Skeletal muscle tissue (tissue), 4 donors: ENCODE data around the gene LPCAT1. TPM values are rescaled to one million over a fixed set of nuclear protein-coding genes. Genes with fewer than 3 reads are reported as not detected.

Experiments used
- H3K27ac ChIP-seq: one replicate; pipeline ENCODE4 v1.7.0; 2013; ENCODE audit warnings: mild to moderate bottlenecking, low read depth, low read length, inconsistent platforms
- H3K27me3 ChIP-seq, 3 donors: one replicate each; pipeline ENCODE4 v1.7.0; 2013; ENCODE audit warnings: low read length in 3 of 3; ENCODE audit not compliant: control insufficient read depth in 3 of 3, insufficient read depth in 3 of 3
- H3K36me3 ChIP-seq, 3 donors: one replicate each; pipeline ENCODE4 v1.7.0; 2013; ENCODE audit warnings: low read length in 3 of 3; ENCODE audit not compliant: control insufficient read depth in 3 of 3, insufficient read depth in 3 of 3
- H3K4me1 ChIP-seq, 3 donors: one replicate each; pipeline ENCODE4 v1.7.0; 2013; ENCODE audit warnings: low read length in 3 of 3, mild to moderate bottlenecking in 3 of 3; ENCODE audit not compliant: control insufficient read depth in 3 of 3, insufficient read depth in 3 of 3
- H3K4me3 ChIP-seq, 3 donors: one replicate each; pipeline ENCODE4 v1.7.0; 2013; ENCODE audit warnings: low read length in 3 of 3
- H3K9ac ChIP-seq, 3 donors: one replicate each; pipeline ENCODE4 v1.7.0; 2013; ENCODE audit warnings: low read length in 3 of 3, mild to moderate bottlenecking in 3 of 3, moderate library complexity in 2 of 3, low read depth in 1 of 3
- H3K9me3 ChIP-seq, 3 donors: one replicate each; pipeline ENCODE4 v1.7.0; 2013; ENCODE audit warnings: low read length in 3 of 3; ENCODE audit not compliant: control insufficient read depth in 3 of 3
- total RNA-seq: library from RNA; depleted of rRNA; stranded (reverse); fragments of >200 nt; gene quantifications from one replicate; pipeline ENCODE4 v1.2.3, GENCODE V29; 2014
- donor health status: Osteomylitis.

The LPCAT1 gene
- total RNA-seq, 1 donor from 2014 or later = 35.5 TPM

DNA sequence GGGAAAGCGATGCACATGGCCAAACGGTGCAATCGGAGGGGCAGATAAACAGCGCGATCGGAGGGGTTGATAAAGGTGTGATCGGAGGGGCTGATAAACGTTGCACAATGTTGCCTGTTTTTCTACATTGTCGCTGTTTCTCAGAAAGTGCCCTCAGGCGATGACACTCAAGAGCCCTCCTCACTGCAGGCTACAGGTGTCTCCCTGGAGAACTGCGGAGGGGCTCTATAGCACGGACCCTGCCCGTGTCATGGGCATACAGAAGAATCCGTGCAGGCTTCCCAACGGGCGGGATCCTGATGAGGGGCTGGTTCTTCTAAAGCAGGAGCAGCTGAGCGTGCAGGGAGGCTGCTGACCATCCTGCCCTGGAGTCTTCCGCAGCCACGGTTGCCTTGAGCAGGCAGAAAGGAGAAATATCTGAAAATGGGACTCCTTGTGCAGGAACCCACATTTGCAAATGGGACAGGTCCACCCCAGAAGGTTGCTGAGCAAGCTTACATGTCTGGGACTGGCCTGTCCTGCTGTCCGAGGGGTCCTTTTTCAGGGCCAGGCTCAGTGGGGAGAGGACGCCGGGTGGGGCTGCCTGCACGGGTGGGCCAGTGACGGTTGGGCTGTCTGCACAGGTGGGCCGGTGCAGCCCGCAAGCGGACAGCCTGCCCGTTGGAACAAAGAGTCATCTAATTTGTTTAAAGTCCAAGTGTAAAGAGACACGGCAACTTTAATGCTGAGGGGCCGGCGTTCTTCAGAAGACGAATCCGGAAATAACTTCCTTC is 25.1 kb upstream of the LPCAT1 start:
- Histone ChIP-seq H3K4me3 (no peak overlapping the region), H3K9ac (no peak overlapping the region)

DNA sequence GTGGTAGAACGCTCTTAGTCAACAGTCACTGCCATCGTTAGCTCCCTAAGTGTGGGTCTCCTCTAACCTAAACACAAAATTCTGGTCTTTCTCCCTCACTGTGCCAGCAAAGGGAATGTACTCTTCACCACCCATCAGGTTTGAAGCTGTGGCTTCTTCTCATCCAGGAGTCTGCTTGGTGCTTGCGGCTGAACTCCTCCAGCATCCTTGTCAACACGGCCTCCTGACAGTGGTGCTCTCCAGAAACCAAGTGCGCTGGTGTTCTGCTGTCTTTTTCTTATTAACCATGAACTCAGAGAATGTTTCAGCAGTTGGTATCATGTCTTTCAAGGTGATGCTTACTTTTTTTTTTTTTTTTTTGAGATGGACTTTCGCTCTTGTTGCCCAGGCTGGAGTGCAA is 23.9 kb upstream of the LPCAT1 start:
- no peak overlapping the region for H3K4me3 ChIP-seq
- no peak overlapping the region for H3K27ac ChIP-seq
- peaks cover 11 to 23% (median 16%) of the 10 kb centered on the region in 3 donors for H3K4me1 ChIP-seq
- H3K9ac ChIP-seq = no peak overlapping the region
- H3K9me3 ChIP-seq = no peaks in the 10 kb centered on the region
- no peaks in the 10 kb centered on the region for H3K36me3 ChIP-seq
- peaks cover 6 to 37% (median 19%) of the 10 kb centered on the region in 3 donors for H3K27me3 ChIP-seq

More for the DNA sequence above, 25.1 kb upstream of the LPCAT1 start:
- H3K27ac ChIP-seq = no peak overlapping the region
- H3K9me3 ChIP-seq = no peaks in the 10 kb centered on the region
- H3K27me3 ChIP-seq = peaks cover 6 to 44% (median 19%) of the 10 kb centered on the region in 3 donors
- no peaks in the 10 kb centered on the region for H3K36me3 ChIP-seq
- peaks cover 11 to 25% (median 13%) of the 10 kb centered on the region in 3 donors for H3K4me1 ChIP-seq

DNA sequence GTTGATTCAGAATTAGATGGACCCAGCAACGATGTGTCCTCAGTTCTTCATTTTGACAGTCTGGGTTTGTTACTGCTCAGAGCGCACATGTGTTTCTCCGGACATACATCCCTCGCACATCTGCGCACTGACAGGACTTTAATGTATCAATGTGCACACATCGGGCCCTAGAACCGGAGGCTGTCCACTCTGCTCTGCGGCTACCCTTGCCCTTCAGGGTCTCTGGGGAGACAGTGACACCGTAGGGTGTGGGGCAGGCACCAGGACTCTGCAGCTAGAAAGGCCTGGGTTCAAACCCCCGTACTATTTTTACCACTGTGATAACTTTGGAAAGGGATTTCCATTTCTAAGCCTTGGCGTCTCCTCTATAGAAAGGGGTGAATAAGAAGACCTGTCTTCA is 23.5 kb upstream of the LPCAT1 start:
- Histone ChIP-seq H3K4me3 (no peak overlapping the region), H3K27me3 (peaks cover 6 to 32% (median 19%) of the 10 kb centered on the region in 3 donors), H3K9me3 (no peaks in the 10 kb centered on the region), H3K4me1 (peaks cover 10 to 20% (median 13%) of the 10 kb centered on the region in 3 donors), H3K36me3 (no peaks in the 10 kb centered on the region), H3K27ac (no peak overlapping the region), H3K9ac (no peak overlapping the region)

DNA sequence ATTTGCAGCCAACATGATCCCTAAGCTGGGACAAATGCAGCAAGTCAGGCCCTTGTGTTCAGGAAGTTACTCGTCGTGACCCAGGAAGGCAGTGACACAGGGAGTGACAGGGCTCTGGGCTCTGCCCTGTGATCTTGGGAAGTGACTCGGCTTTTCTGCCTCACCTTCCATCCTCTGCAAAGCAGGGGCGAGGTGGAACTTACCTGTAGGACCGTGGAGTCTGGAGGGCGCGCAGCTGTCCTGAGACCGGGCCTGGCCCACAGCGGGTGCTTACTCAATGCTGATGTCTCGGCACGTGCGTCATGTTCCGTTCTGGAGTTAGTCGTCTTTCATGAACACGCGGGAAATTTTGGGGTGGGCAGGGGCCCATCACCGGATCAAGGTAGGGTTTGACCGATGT is 22.8 kb upstream of the LPCAT1 start:
- H3K27me3 ChIP-seq = peaks cover 6 to 30% (median 19%) of the 10 kb centered on the region in 3 donors
- no peak overlapping the region for H3K27ac ChIP-seq

DNA sequence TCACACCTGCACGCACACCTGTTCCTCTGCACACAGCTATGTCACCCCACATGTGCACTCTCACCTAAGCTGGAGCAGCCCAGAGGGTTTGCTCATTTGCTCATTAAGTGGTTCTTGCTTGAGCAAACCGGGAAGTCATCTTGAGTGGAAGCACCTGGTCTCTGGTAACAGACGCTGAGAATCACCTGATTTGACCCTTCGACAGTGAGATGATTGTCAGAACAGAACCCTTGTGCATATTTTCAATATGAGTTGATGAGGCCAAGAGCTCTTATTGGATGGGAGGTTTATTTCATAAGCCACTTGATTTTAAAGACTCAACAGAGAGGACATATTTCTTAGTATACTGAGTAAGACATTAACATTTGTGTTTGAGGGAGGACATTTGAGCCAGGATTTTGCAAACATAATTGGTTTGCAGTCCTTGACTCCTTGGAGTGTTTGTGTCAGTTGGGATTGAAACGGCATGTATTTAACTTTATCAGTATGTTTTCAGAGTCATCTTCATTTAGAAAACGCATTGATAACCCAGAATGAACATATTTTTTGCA is 22.1 kb upstream of the LPCAT1 start:
- peaks cover 0 to 10% (median 5%) of the 10 kb centered on the region in 3 donors for H3K4me1 ChIP-seq
- no peak overlapping the region for H3K4me3 ChIP-seq
- no peak overlapping the region for H3K9ac ChIP-seq
- H3K9me3 ChIP-seq = no peaks in the 10 kb centered on the region
- H3K36me3 ChIP-seq = no peaks in the 10 kb centered on the region
- H3K27ac ChIP-seq = no peak overlapping the region
- H3K27me3 ChIP-seq = peaks cover 6 to 26% (median 19%) of the 10 kb centered on the region in 3 donors

More for the DNA sequence above, 22.8 kb upstream of the LPCAT1 start:
- no peak overlapping the region for H3K9ac ChIP-seq
- no peaks in the 10 kb centered on the region for H3K36me3 ChIP-seq
- peaks cover 3 to 13% (median 7%) of the 10 kb centered on the region in 3 donors for H3K4me1 ChIP-seq
- H3K9me3 ChIP-seq = no peaks in the 10 kb centered on the region
- no peak overlapping the region for H3K4me3 ChIP-seq

DNA sequence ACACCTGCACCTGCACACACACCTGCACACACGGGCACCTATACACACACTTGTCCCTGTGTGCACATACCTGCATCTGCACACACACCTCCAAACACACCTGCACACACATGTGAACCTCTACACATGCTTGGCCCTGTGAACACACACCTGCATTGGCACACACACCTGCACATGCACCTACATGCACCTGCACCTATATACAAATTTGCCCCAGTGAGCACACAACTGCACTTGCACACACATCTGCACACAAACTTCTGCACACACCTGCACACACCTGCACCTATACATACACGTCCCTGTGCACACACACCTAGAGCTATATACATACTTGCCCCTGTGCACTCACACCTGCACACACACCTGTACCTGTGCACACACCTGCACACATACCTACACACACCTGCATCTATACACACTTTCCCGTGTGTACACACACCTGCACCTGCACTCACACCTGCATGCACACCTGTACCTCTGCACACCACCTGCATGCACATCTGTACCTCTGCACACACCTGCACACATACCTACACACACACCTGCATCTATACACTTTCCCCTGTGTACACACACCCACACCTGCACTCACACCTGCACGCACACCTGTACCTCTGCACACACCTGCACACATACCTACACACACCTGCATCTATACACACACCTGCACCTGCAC is 21.5 kb upstream of the LPCAT1 start:
- Histone ChIP-seq H3K9me3 (no peaks in the 10 kb centered on the region), H3K36me3 (no peaks in the 10 kb centered on the region), H3K4me1 (peaks cover 0 to 10% (median 5%) of the 10 kb centered on the region in 3 donors), H3K4me3 (no peak overlapping the region), H3K27me3 (peaks cover 6 to 20% (median 16%) of the 10 kb centered on the region in 3 donors), H3K27ac (no peak overlapping the region), H3K9ac (no peak overlapping the region)

DNA sequence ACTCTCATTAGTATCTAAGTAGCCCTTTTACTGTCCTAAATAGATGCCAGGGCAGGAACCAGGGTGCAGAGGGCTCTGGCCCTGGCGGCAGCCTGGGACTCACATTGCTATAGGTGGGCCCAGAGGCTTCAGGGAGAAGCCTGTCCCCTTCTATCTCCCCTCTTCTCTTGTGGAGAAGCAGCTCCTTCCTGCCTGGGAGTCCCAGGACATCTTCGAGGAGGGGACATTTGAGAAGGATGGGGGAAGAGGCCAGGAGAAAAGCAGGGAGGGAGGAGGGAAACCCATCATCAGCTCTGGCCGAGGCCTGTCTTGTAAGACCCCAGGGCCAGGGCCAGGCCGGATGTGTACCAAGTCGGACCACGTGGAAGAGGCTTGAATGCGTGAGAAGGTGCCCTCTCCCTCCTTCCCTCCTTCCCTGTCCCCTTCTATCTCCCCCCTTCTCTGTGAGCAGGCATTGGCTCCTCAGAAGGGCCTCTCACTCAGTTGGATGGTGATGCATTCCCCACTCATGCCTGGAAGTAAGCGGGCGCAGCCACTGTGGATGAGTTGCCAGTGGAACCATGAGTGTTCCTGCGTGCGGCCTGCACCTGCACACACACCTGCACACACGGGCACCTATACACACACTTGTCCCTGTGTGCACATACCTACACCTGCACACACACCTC is 20.7 kb upstream of the LPCAT1 start:
- H3K36me3 ChIP-seq = no peaks in the 10 kb centered on the region
- H3K9ac ChIP-seq = no peak overlapping the region
- H3K27me3 ChIP-seq = peaks cover 6 to 11% (median 9%) of the 10 kb centered on the region in 3 donors
- H3K4me3 ChIP-seq = no peak overlapping the region
- no peaks in the 10 kb centered on the region for H3K9me3 ChIP-seq
- H3K27ac ChIP-seq = no peak overlapping the region
- H3K4me1 ChIP-seq = peaks cover 0 to 10% (median 5%) of the 10 kb centered on the region in 3 donors

DNA sequence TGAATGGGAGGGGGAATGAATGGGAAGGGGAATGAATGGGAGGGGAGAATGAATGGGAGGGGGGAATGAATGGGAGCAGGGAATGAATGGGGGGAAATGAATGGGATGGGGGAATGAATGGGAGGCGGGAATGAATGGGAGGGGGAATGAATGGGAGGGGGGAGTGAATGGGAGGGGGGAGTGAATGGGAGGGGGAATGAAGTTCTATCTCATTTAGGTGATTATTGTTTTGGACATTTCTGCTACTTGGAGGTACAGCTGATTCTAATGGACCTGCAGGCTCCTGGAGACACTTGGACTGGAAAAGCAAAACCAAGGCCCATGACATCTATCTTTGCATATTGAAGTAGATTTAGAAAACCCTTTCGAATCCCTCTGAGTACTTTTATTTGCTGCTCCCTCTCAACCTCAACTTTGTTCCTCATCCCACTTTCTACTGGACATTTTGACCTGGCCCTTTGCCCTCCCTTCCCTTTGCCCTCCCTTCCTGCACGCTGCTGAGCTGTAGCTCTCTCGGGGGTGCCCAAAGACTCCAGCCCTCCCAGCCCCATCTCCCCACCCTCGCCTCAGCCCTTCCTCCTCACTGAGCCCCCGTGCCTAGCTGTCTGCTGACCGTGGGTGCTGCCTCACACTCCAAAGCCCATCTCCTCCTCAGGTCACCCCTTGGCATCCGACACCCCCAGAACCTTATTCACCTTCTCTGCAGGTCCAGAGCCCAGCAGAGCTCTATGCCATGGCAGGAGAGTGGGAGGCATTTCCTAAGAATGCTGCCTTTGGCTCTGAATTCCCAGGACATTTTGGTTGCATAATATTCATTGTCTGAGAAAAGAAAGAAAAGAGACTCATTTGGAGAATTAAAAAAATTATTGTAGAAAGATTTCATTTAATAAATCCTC is 19.9 kb upstream of the LPCAT1 start:
- Histone ChIP-seq H3K4me1 (peaks cover 0 to 10% (median 5%) of the 10 kb centered on the region in 3 donors), H3K27ac (no peak overlapping the region), H3K4me3 (no peak overlapping the region), H3K9me3 (no peaks in the 10 kb centered on the region), H3K9ac (no peak overlapping the region), H3K27me3 (peaks cover under 1 to 4% (median 2%) of the 10 kb centered on the region in 3 donors), H3K36me3 (no peaks in the 10 kb centered on the region)

DNA sequence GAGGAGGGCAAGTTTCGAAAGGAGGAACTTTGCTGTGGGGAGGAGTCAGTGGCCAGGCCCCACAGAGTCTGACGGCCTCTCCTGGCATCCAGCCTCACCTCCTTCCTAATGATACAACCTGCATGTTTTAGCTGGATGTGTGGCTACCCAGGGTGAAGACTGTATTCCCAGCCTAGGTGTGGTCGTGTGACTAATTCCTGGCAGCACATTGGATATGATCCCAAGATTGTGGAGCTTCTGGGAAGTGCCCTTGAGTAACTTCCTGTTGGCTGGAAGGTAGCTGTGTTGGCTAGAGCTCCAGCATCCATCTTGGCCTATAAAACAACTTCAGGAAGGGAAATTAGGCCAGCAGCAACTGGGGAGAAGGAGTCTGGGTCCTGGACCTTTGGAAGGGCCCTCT is 19.0 kb upstream of the LPCAT1 start:
- Histone ChIP-seq H3K9ac (no peak overlapping the region), H3K4me3 (no peak overlapping the region), H3K9me3 (no peaks in the 10 kb centered on the region), H3K36me3 (no peaks in the 10 kb centered on the region), H3K27me3 (peaks cover 0 to 2% (median under 1%) of the 10 kb centered on the region in 3 donors), H3K27ac (no peak overlapping the region), H3K4me1 (peaks cover 0 to 10% (median 5%) of the 10 kb centered on the region in 3 donors)
